ENCODE measurements around the gene MAP4K1.

DNA sequence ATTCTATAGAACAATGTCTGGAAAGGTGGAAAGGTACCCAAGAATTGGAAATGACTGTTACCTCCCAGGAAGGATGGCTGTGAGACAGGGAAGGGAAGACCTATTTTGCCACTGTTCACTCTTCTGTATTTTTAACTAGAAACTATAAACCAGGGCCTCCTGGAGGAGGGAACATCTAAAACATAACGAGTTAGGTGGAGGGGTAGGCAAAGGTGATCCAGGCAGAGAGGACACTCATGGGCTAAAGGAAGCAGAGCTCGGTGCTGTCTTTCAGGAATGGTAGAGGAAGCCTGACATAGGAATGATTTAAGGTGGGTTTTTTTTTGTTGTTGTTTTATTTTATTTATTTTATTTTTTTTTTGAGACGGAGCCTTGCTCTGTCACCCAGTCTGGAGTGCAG lies 7.1 kb upstream of the MAP4K1 start:
- TF ChIP-seq, protein P1, sequence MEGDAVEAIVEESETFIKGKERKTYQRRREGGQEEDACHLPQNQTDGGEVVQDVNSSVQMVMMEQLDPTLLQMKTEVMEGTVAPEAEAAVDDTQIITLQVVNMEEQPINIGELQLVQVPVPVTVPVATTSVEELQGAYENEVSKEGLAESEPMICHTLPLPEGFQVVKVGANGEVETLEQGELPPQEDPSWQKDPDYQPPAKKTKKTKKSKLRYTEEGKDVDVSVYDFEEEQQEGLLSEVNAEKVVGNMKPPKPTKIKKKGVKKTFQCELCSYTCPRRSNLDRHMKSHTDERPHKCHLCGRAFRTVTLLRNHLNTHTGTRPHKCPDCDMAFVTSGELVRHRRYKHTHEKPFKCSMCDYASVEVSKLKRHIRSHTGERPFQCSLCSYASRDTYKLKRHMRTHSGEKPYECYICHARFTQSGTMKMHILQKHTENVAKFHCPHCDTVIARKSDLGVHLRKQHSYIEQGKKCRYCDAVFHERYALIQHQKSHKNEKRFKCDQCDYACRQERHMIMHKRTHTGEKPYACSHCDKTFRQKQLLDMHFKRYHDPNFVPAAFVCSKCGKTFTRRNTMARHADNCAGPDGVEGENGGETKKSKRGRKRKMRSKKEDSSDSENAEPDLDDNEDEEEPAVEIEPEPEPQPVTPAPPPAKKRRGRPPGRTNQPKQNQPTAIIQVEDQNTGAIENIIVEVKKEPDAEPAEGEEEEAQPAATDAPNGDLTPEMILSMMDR (IDR thresholded peaks at IDR 0.05) = no peak
- TF ChIP-seq POLR2A (IDR thresholded peaks at IDR 0.05) = no peak
- no peak for TF ChIP-seq EP300 (IDR thresholded peaks at IDR 0.05)
